ENCODE results near the gene WIZ.

GRCh38 chr19:15417699-15418098 is 32.1 kb downstream of the WIZ start:
- no peak for TF ChIP-seq POLR2A (IDR thresholded peaks at IDR 0.05)
- no peak for TF ChIP-seq CTCF (IDR thresholded peaks at IDR 0.05)
